SK-N-SH (cell line): ENCODE measurements around the gene PPCS. TPM values are rescaled to one million over a fixed set of nuclear protein-coding genes. Genes with fewer than 3 reads are reported as not detected.

Experiments used
- CTCF ChIA-PET: fragments of 300-600, 350-600 bp; formaldehyde crosslinking; extraction: SDS; loops from one replicate; lab custom pipeline; 2021; lab: Yijun Ruan, JAX
- POLR2A ChIA-PET: fragments of 350-600 bp; sonication (Branson Sonifier 250); formaldehyde crosslinking; extraction: SDS; loops from one replicate; lab custom pipeline; 2020; ENCODE audit warnings: antibody characterized with exemption, inconsistent platforms; lab: Yijun Ruan, JAX
- DNase-seq: peaks from one replicate; pipeline ENCODE4 v3.0.0; 2012
- H2AFZ ChIP-seq: fragments of 200-600 bp; sonication (generic); 2 replicates; pipeline ENCODE4 v1.8.1; 2016; ENCODE audit warnings: antibody characterized with exemption, mild to moderate bottlenecking, low read depth
- H3F3A ChIP-seq: fragments of 200-600 bp; sonication (generic); replicated peaks from 2 replicates; pipeline ENCODE3; 2016; ENCODE audit warnings: antibody characterized with exemption, mild to moderate bottlenecking; ENCODE audit not compliant: insufficient read depth
- H3K27ac ChIP-seq, 2 experiments: fragments of 200-500 bp in 1 of 2; fragments of 200-600 bp in 1 of 2; sonication (Bioruptor generic) in 1 of 2; sonication (generic), shearing (Covaris generic) in 1 of 2; 2 replicates each; pipeline versions ENCODE4 v1.5.1 to v1.6.1; 2014 to 2016; ENCODE audit warnings: low read depth in 2 of 2, inconsistent platforms in 1 of 2, low read length in 1 of 2, mild to moderate bottlenecking in 1 of 2, mixed read lengths in 1 of 2
- H3K27me3 ChIP-seq: fragments of 200-600 bp; sonication (generic), shearing (Covaris generic); 2 replicates; pipeline ENCODE4 v1.6.1; 2016; ENCODE audit warnings: mixed run types; ENCODE audit not compliant: insufficient read depth
- H3K36me3 ChIP-seq, 2 experiments: fragments of 200-500 bp in 1 of 2; fragments of 200-600 bp in 1 of 2; sonication (Bioruptor generic) in 1 of 2; sonication (generic) in 1 of 2; replicated peaks in 1 of 2; 2 replicates each; pipeline versions ENCODE3 to v1.5.1; 2014 to 2016; ENCODE audit warnings: low read length in 1 of 2, mild to moderate bottlenecking in 1 of 2; ENCODE audit not compliant: insufficient read depth in 2 of 2, control insufficient read depth in 1 of 2
- H3K4me1 ChIP-seq, 2 experiments: fragments of 200-500 bp in 1 of 2; fragments of 200-600 bp in 1 of 2; sonication (Bioruptor generic) in 1 of 2; sonication (generic), shearing (Covaris generic) in 1 of 2; 2 replicates each; pipeline versions ENCODE4 v1.5.1 to v1.6.1; 2014 to 2016; ENCODE audit warnings: low read depth in 1 of 2, low read length in 1 of 2, mixed run types in 1 of 2; ENCODE audit not compliant: insufficient read depth in 2 of 2, control insufficient read depth in 1 of 2
- H3K4me2 ChIP-seq: fragments of 200-600 bp; sonication (generic), shearing (Covaris generic); 2 replicates; pipeline ENCODE4 v1.6.1; 2017; ENCODE audit warnings: mixed run types
- H3K4me3 ChIP-seq, 2 experiments: fragments of 200-500 bp in 1 of 2; fragments of 200-600 bp in 1 of 2; sonication (Bioruptor generic) in 1 of 2; sonication (generic), shearing (Covaris generic) in 1 of 2; 2 replicates each; pipeline versions ENCODE4 v1.5.1 to v1.8.1; 2014 to 2016; ENCODE audit warnings: low read depth in 2 of 2, inconsistent platforms in 1 of 2, low read length in 1 of 2, mild to moderate bottlenecking in 1 of 2, mixed read lengths in 1 of 2, moderate library complexity in 1 of 2
- H3K79me2 ChIP-seq: fragments of 200-600 bp; sonication (generic); 2 replicates; pipeline ENCODE4 v1.8.1; 2017; ENCODE audit warnings: mild to moderate bottlenecking; ENCODE audit not compliant: insufficient read depth
- H3K9ac ChIP-seq: fragments of 200-600 bp; sonication (generic); 2 replicates; pipeline ENCODE4 v1.6.1; 2017; ENCODE audit warnings: mixed run types
- H3K9me2 ChIP-seq: fragments of 200-600 bp; sonication (generic); 2 replicates; pipeline ENCODE4 v1.6.1; 2017; ENCODE audit warnings: mixed run types
- H3K9me3 ChIP-seq: fragments of 200-600 bp; sonication (generic); 2 replicates; pipeline ENCODE4 v1.6.1; 2017; ENCODE audit warnings: mixed run types, mild to moderate bottlenecking, moderate library complexity
- H4K20me1 ChIP-seq: fragments of 200-600 bp; sonication (generic); 2 replicates; pipeline ENCODE4 v1.6.1; 2017; ENCODE audit warnings: mild to moderate bottlenecking, mixed run types; ENCODE audit not compliant: insufficient read depth
- CTCF ChIP-seq: fragments of 200-600 bp; sonication (generic); IDR thresholded peaks from 2 replicates; pipeline ENCODE4 v1.6.1; 2017; ENCODE audit warnings: antibody characterized with exemption, mild to moderate bottlenecking, moderate library complexity
- ELF1 ChIP-seq: IDR thresholded peaks from 2 replicates; pipeline ENCODE4 v1.4.0; 2012
- FOXJ3 ChIP-seq: sonication (generic); formaldehyde crosslinking; IDR thresholded peaks from 2 replicates; pipeline ENCODE4 v1.5.1; 2020; ENCODE audit warnings: mild to moderate bottlenecking, missing genetic modification reagents
- GABPA ChIP-seq: IDR thresholded peaks from 2 replicates; pipeline ENCODE4 v1.4.0; 2012; ENCODE audit warnings: low read depth, mild to moderate bottlenecking
- GATA2 ChIP-seq: sonication (generic); formaldehyde crosslinking; IDR thresholded peaks from 2 replicates; pipeline ENCODE4 v1.5.0; 2020; ENCODE audit warnings: mild to moderate bottlenecking, missing genetic modification reagents
- IRF3 ChIP-seq: fragments of 150-350 bp; IDR thresholded peaks from 2 replicates; pipeline ENCODE4 v1.6.1; 2016; ENCODE audit warnings: mild to moderate bottlenecking, low read depth, low read length
- MEF2A ChIP-seq: IDR thresholded peaks from 2 replicates; pipeline ENCODE4 v1.4.0; 2012; ENCODE audit warnings: low read depth, borderline replicate concordance
- NFIC ChIP-seq: IDR thresholded peaks from 2 replicates; pipeline ENCODE4 v1.4.0; 2012; ENCODE audit warnings: borderline replicate concordance
- POLR2AphosphoS5 ChIP-seq: IDR thresholded peaks from 2 replicates; pipeline ENCODE4 v1.6.1; 2012; ENCODE audit warnings: low read depth, low read length
- RAD21 ChIP-seq: IDR thresholded peaks from 2 replicates; pipeline ENCODE4 v1.6.1; 2012; ENCODE audit warnings: mild to moderate bottlenecking, low read length
- RCOR1 ChIP-seq: fragments of 150-350 bp; IDR thresholded peaks from 2 replicates; pipeline ENCODE4 v1.6.1; 2017; ENCODE audit warnings: antibody characterized with exemption, low read length
- REST ChIP-seq: IDR thresholded peaks from 2 replicates; pipeline ENCODE4 v1.6.1; 2012; ENCODE audit warnings: mild to moderate bottlenecking, low read depth, low read length, moderate library complexity
- RFX5 ChIP-seq: IDR thresholded peaks from 2 replicates; pipeline ENCODE4 v1.6.1; 2012; ENCODE audit warnings: mild to moderate bottlenecking, improper control_type of control experiment, low read length
- SIN3A ChIP-seq: IDR thresholded peaks from 2 replicates; pipeline ENCODE4 v1.6.1; 2012; ENCODE audit warnings: low read depth, mild to moderate bottlenecking, low read length, moderate library complexity, borderline replicate concordance
- TAF1 ChIP-seq: IDR thresholded peaks from 2 replicates; pipeline ENCODE4 v1.6.1; 2012; ENCODE audit warnings: low read depth, mild to moderate bottlenecking, low read length, moderate library complexity, borderline replicate concordance
- TEAD4 ChIP-seq: IDR thresholded peaks from 2 replicates; pipeline ENCODE4 v1.4.0; 2012; ENCODE audit warnings: mild to moderate bottlenecking, borderline replicate concordance; ENCODE audit not compliant: insufficient read depth
- USF2 ChIP-seq: fragments of 150-350 bp; IDR thresholded peaks from 2 replicates; pipeline ENCODE4 v1.6.1; 2017; ENCODE audit warnings: antibody characterized with exemption, low read length, low read depth, borderline replicate concordance
- YY1 ChIP-seq: IDR thresholded peaks from 2 replicates; pipeline ENCODE4 v1.4.0; 2012; ENCODE audit warnings: low read depth, mild to moderate bottlenecking
- WGBS: methylation state at CpG from one replicate; pipeline ENCODE4 v1.1.6; 2017; ENCODE audit warnings: low lambda C conversion rate; 5-methylcytosine and 5-hydroxymethylcytosine counted together
- polyA plus RNA-seq, 3 experiments: library from polyadenylated mRNA; depleted of rRNA; stranded (reverse); fragments of >200 nt; gene quantifications; 2 replicates each; pipeline ENCODE4 v1.2.3, GENCODE V29; 2012

Gene PPCS
- polyA plus RNA-seq, 1 of the 3 experiments (the other 2 are of a cell fraction) = 40.0 TPM

GRCh38 chr1:42419126-42419821 is 37.1 kb upstream of the PPCS start:
- Histone ChIP-seq H3K9ac (no peak overlapping the region), H3K4me3 (no peak overlapping the region), H3K27me3 (no peaks in the 10 kb centered on the region; the same call in 1 of the 2 replicates), H3F3A (no peaks in the 10 kb centered on the region), H3K36me3 (no peaks in the 10 kb centered on the region), H3K27ac (no peak overlapping the region), H4K20me1 (no peaks in the 10 kb centered on the region), H3K9me3 (no peaks in the 10 kb centered on the region), H3K4me1 (peaks cover 6 to 29% of the 10 kb centered on the region in 2 experiments; a peak in 3 of 4 replicates), H3K4me2 (no peak overlapping the region), H3K79me2 (no peaks in the 10 kb centered on the region), H3K9me2 (no peaks in the 10 kb centered on the region), H2AFZ (no peak overlapping the region)
- TF ChIP-seq GATA2 (no peak), RFX5 (no peak), SIN3A (no peak), GABPA (no peak), YY1 (no peak), REST (no peak), NFIC (no peak; the same call in 1 of the 2 replicates), FOXJ3 (CRISPR knock-in tag) (no peak), CTCF (no peak), MEF2A (no peak), RAD21 (no peak), RCOR1 (no peak), TAF1 (no peak), ELF1 (no peak), TEAD4 (no peak), POLR2AphosphoS5 (no peak), IRF3 (no peak), USF2 (no peak)
- WGBS = 66% methylated on average over 5 of the region's 5 CpGs
- POLR2A ChIA-PET = interaction anchor here (0.5 to 0.6 kb wide), 2 partner anchors 25 to 348 kb away, joined by 3 to 4 read pairs; partner anchors contain the start of genes C1orf50 and P3H1
- CTCF ChIA-PET = interaction anchor here (0.7 kb wide), 1 partner anchor 245 kb away, joined by 3 read pairs; no protein-coding TSS in a partner anchor
- no peak for DNase-seq
